Stimulated activated CD4-positive, alpha-beta T cell treated with anti-CD3 and anti-CD28 coated beads, Interleukin-12 subunit alpha, Interleukin-12 subunit beta, amount 100 ng/mL, for 24 hours (primary cell): ENCODE results near the gene CTPS1.
A peak's percentile ranks its signal among the peaks of the same experiment; 100 is the strongest.

Source experiments
- DNase-seq, 2 experiments: peaks; one replicate each; pipeline ENCODE4 v3.0.0-alpha.2; 2020; ENCODE audit warnings: low read depth in 2 of 2

Gene CTPS1

DNA sequence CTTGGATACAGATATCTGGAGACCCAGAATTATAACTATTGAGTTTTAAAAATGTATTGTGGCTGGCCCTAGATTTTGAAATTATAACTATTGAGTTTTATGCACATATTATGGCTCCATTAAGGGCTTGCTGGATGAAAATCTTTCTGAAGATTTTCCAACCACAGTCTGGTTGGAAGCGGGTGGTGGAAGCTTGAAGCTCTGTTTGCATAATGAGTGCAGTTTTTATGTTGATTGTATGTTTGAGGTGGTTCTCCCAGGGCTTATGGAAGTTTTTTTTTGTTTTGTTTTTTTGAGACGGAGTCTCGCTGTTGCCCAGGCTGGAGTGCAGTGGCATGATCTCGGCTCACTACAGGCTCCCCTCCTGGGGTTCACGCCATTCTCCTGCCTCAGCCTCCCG lies 10.1 kb upstream of the CTPS1 start:
- DNase-seq, result no peak

DNA sequence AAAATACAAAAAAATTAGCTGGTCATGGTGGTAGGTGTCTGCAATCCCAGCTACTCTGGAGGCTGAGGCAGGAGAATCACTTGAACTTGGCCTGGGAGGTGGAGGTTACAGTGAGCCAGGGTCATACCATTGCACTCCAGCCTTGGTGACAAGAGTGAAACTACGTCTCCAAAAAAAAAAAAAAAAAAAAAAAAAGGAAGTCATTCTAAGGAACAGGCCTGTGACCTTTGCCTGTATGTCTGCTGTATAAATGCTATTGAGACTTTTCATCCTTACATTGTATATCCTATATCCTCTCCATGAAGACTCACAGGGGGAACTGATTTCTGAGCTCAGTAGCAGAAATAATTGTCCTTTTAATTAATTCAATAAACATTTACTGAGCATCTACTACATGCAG lies 7.5 kb upstream of the CTPS1 start:
- no peak for DNase-seq

GRCh38 chr1:40973912-40974311 lies 5.6 kb upstream of the CTPS1 start:
- no peak for DNase-seq

GRCh38 chr1:40974945-40975344 lies 4.6 kb upstream of the CTPS1 start:
- no peak for DNase-seq

DNA sequence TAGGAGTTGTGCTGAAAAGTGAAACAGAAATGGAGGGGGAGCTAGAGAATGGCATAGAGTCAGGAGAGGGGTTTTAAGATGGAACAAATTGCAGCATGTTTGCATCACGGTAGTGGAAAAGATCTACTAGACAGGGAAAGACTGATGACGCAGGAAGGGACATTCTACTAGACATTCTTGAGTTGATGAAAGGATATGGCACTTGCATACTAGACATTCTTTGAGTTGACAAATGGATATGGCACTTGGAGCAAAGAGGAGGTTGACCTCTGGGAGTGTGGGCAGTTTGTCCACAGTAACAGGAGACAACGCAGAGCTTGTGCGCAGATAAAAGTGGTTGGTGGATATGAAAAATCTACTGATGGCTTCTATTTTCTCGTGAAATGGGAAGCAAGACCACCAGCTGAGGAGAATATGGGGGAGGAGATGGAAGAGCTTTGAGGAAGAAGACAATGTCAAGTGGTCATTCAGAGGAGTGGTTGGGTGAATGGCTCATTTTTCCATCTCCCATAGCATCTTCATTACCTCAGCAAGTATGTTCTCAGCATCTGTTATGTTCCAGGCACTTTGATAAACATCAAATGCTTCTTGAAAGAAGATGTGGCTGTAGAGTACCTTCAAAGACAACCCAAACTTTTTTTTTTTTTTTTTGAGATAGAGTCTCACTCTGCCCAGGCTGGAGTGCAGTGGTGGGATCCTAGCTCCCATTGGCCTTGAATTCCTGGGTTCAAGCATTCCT lies 2.4 kb upstream of the CTPS1 start:
- no peak for DNase-seq

DNA sequence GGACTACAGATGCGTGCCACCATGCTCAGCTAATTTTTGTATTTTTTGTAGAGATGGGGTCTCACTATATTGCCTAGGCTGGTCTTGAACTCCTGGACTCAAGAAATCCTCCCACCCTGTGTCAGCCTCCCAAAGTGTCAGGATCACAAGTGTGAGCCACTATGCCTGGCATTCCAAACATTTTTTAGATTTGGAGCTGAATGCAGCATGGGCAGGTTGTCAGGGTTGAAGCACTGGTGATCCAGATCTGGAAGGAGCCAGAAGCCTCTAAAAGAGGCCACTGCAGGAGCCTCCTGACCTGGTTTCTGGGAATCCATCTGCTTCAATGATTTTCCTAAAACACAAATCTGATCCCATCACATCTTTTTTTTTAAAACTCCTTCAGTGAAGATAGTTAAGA lies 1.8 kb upstream of the CTPS1 start:
- DNase-seq, result no peak

GRCh38 chr1:40978886-40979240 lies 633 bp upstream of the CTPS1 start:
- DNase-seq, result no peak

- DNase-seq, result no peak
These were observed 564 bp downstream of the CTPS1 start for GRCh38 chr1:40980068-40980452.

DNA sequence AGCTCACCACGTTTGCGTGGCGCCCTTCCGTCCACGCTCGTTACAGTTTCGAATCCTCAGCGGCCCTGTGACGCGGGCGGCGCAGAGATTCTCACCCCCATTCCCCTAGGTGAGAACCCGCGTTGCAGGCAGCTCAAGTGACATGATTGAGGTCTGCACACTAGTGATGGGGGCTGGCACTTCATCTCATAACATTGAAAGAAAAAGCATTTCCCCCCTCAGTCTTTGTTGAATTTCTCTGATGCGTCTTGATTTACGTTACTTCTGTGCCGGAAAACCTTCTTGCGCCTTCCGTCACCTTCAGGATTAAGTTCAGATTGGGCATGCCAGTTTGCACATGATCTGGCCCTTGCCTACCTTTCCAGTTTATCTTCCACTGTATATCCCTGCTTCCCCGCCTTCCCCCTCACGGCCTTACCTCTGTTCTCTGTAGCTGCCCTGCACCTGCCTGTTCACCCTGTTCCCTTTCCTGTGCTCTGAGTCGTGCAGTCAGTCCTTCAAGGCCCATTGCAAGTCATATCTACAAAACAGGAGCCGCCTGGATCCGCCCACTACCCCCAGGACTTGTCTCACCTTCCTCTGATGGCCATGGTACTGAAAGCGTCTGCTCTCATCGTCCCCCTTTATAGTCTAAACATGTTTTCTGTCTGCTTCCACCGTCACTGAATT lies 1.1 kb downstream of the CTPS1 start:
- DNase-seq, result peak; percentile 26 to 45

DNA sequence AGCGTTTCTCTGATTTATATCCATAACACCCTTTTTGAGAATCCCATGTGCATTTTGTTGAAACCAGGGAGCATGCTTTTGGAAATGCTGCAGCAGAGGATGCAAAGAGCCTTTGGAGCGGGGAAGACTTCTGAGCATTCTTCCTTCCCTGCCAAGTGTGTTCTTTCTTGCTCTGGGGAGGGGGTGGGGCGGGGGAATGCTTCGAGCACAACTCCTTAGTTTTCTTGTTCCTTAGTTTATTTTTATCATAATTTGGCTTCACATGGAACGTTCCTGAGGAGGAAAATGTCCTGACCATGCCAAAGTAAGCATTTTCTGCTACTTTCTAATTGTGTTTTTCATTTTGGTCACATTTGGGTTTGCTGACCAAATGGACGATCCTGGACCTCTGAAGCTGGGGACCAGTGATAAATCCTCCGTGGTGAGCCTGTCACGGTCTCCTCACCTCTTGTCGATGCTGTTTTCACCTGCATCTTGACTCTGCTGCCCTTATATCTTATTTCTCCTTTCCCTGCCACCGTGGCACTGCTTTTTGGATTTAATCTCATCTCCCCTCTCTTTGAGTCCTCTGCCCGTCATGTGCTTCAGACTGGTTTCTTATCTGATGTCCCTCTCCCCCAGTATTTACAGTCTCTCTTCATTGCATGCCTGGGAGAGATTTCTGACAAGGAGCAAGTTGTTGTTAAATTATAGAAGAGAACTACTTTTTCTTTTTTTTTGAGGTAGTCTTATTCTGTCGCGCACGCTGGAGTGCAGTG lies 2.4 kb downstream of the CTPS1 start:
- no peak for DNase-seq

- DNase-seq, result no peak
These were observed 3.2 kb downstream of the CTPS1 start for GRCh38 chr1:40982721-40983120.

GRCh38 chr1:40983286-40983685 lies 3.8 kb downstream of the CTPS1 start:
- no peak for DNase-seq

GRCh38 chr1:40984066-40984465 lies 4.6 kb downstream of the CTPS1 start:
- DNase-seq, result no peak

DNA sequence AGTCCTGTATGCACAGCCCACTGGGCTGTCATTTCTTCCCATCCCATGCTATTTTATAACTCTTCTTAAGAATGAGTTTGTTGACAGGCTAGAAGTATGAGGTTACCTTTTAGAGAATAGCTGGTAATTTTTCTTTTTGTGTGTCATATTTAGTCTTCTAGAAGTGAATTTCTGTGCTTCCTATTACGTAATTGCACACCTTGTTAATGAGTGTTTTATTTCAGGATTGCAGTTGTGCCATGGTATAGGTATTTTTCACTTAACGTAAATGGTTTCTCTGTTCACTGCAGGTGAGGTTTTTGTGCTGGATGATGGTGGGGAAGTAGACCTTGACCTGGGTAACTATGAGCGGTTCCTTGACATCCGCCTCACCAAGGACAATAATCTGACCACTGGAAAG lies 5.0 kb downstream of the CTPS1 start:
- no peak for DNase-seq

DNA sequence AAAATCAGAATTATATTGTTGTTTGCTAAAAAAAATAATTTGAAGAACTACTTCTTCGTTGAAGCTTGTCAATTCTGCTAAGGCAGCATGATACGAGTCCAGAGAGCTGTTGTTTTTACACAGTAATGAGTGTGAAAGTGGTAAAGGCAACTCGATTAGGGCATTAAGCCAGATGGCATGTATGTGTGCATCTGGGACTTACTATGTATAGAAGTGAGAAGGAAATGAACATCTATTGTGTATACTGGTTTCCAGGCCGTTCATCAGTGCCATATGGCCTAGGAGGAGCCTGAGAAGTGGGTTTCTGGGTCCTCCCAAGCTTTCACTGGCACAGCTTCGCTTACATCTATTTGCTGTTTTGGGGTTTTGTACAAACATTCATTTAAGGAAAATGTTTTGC lies 5.7 kb downstream of the CTPS1 start:
- no peak for DNase-seq

GRCh38 chr1:40985875-40986274 lies 6.4 kb downstream of the CTPS1 start:
- no peak for DNase-seq

GRCh38 chr1:40986328-40986783 lies 6.9 kb downstream of the CTPS1 start:
- no peak for DNase-seq

GRCh38 chr1:40986956-40987355 lies 7.5 kb downstream of the CTPS1 start:
- DNase-seq, result no peak

GRCh38 chr1:40987439-40988276 lies 8.2 kb downstream of the CTPS1 start:
- no peak for DNase-seq

DNA sequence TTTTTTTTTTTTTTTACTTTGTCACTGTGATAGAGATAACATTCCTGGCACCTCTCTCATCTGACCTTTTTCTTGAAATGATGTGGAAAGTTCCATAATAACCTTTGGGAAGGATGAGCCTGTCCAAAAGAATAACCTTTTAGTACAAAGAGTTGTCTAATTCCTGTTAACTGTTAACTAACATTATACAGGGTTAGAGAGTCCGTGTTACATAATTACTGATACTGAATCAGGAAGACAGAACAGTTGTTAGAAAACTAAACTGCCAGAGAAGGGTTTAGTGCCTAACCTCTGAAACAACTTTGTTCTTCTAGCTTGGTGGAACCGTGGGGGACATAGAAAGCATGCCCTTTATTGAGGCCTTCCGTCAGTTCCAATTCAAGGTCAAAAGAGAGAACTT lies 8.8 kb downstream of the CTPS1 start:
- no peak for DNase-seq

GRCh38 chr1:40989066-40989465 lies 9.6 kb downstream of the CTPS1 start:
- DNase-seq, result no peak

- no peak for DNase-seq
These were observed 17.6 kb downstream of the CTPS1 start for GRCh38 chr1:40997096-40997495.
